ENCODE results near the gene LRRC9. TPM values are rescaled to one million over a fixed set of nuclear protein-coding genes. Genes with fewer than 3 reads are reported as not detected.
"Not testable (repeated sequence)": the region's sequence is repeated elsewhere in the genome, so short reads cannot be mapped to it uniquely, and the experiment has no call there.

LRRC9 gene
- total RNA-seq, 2 experiments from 2014 or later = not detected

DNA sequence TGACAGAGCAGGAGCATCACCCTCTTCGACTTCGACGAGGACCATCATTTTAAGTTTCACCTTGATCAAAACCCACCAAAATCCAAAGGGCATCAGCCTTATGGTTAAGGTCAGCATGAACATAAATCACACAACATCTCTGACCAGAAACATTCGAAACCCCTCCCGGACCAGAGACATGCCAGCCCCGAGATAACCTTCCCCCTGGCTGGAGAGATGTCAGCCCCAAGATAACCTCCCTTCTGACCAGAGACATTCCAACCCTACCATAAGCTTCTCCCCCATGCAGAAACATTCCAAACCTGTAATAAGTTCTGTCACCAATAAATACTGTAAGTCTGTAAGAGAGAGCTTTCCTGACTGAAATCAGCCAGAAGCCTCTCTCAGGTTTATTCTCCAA, 178.0 kb downstream of the LRRC9 start:
- CTCF ChIA-PET = no interaction called here
- H3K27ac Mint-ChIP-seq = no peak overlapping the region
- intact Hi-C loops (cut with micrococcal nuclease) = no loop called here
- no peak overlapping the region for H3K4me3 Mint-ChIP-seq
- no peaks in the 10 kb centered on the region for H3K9me3 Mint-ChIP-seq
- H3K27me3 Mint-ChIP-seq (ENCODE audit: low read depth) = no peaks in the 10 kb centered on the region
- DNase-seq = no peak
- H3K4me1 Mint-ChIP-seq (ENCODE audit: low read depth) = peaks cover 48% of the 10 kb centered on the region
- H3K36me3 Mint-ChIP-seq (ENCODE audit: low read depth) = peaks cover 26% of the 10 kb centered on the region

DNA sequence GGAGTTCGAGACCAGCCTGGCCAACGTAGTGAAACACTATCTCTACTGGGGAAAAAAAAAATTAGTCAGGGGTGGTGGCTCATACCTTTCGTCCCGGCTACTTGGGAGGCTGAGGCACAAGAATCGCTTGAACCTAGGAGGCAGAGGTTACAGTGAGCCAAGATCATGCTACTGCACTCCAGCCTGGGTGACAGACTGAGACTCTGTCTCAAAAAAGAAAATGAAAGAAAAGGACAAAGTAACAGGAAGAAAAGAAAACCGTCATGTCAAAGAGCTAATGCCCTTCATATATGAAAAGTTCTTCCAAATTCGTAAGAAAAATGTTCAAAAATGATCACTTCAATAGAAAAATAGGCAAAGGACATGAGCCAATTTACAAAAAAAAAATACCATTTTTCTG, 179.9 kb downstream of the LRRC9 start:
- CTCF ChIA-PET = not testable (repeated sequence)
- H3K36me3 Mint-ChIP-seq (ENCODE audit: low read depth) = peaks cover 33% of the 10 kb centered on the region

DNA sequence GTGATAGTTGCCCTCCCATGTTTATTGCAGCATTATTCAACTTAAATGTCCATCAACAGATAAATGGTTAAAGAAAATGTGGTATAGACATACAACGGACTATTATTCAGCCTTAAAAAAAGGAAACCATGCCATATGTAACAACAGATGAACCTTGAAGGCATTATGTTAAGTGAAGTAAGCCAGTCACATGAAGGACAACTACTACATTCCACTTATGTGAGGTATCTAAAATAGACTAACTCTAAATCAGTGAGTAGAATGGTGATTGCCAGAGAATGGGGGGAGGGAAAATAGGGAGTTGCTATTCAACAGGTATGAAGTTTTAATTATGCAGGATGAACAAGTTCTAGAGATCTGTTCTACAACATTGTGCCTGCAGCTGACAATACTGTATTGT, 181.8 kb downstream of the LRRC9 start:
- CTCF ChIA-PET = interaction anchor here (0.9 kb wide), 1 partner anchor 137 kb away, joined by 4 read pairs; no protein-coding TSS in a partner anchor
- Mint-ChIP-seq H3K4me1 (ENCODE audit: low read depth) (peaks cover 22% of the 10 kb centered on the region), H3K4me3 (no peak overlapping the region), H3K36me3 (ENCODE audit: low read depth) (peaks cover 31% of the 10 kb centered on the region), H3K27me3 (ENCODE audit: low read depth) (no peaks in the 10 kb centered on the region), H3K9me3 (peaks cover 2% of the 10 kb centered on the region), H3K27ac (no peak overlapping the region)
- intact Hi-C loops (cut with micrococcal nuclease) = no loop called here
- DNase-seq = no peak

More for the DNA sequence above, 179.9 kb downstream of the LRRC9 start:
- DNase-seq; H3K27ac Mint-ChIP-seq; H3K9me3 Mint-ChIP-seq; H3K27me3 Mint-ChIP-seq (ENCODE audit: low read depth); H3K4me3 Mint-ChIP-seq; intact Hi-C loops (cut with micrococcal nuclease): not testable (repeated sequence)
- H3K4me1 Mint-ChIP-seq (ENCODE audit: low read depth) = peaks cover 34% of the 10 kb centered on the region

DNA sequence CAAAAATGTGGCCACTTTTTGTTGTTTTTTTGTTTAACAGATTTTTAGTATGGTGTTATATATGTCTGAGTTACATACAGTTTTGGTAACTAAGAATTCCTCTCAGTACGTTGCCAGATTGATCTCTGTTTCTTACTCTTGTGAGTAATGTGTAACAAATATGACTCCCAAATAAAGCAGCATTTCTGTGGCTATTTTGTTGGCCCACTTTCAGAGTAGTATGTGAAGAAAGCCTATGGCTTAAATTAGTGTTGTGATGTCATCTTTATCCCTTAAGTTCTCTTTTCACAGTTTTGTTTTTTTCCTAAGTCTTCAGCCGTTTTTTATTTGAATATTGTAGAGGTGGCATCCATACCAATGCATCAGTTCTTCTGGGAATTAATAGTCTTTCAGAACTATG, 182.4 kb downstream of the LRRC9 start:
- DNase-seq = no peak
- Mint-ChIP-seq H3K36me3 (ENCODE audit: low read depth) (peaks cover 25% of the 10 kb centered on the region), H3K4me3 (no peak overlapping the region), H3K9me3 (peaks cover 2% of the 10 kb centered on the region), H3K27me3 (ENCODE audit: low read depth) (no peaks in the 10 kb centered on the region), H3K27ac (no peak overlapping the region), H3K4me1 (ENCODE audit: low read depth) (peaks cover 22% of the 10 kb centered on the region)
- CTCF ChIA-PET = no interaction called here
- intact Hi-C loops (cut with micrococcal nuclease) = no loop called here

DNA sequence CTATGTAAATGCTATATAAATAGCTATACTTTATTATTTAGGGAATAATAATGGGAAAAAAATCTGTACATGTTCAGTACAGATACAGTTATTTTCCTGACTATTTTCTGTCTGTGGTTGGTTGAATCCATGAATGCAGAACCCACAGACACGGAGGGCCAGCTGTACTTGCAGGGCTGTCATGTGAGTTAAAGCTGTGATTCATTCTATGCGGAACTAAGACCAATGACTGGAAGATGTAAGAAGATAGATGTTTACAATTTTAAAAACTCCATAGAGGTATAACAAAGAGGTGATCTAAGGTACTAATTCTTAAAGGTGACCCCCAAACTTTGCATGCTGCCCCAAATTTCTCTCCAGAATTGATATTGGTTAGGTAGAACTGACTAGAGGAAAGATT, 186.4 kb downstream of the LRRC9 start:
- CTCF ChIA-PET = interaction anchor here (1.6 kb wide), 1 partner anchor 78 kb away, joined by 5 read pairs; no protein-coding TSS in a partner anchor
- intact Hi-C loops (cut with micrococcal nuclease) = no loop called here
- no peak overlapping the region for H3K27ac Mint-ChIP-seq
- no peak overlapping the region for H3K4me3 Mint-ChIP-seq
- H3K27me3 Mint-ChIP-seq (ENCODE audit: low read depth) = no peaks in the 10 kb centered on the region
- peaks cover 23% of the 10 kb centered on the region for H3K4me1 Mint-ChIP-seq (ENCODE audit: low read depth)
- DNase-seq = no peak
- H3K9me3 Mint-ChIP-seq = peaks cover 2% of the 10 kb centered on the region
- peaks cover 27% of the 10 kb centered on the region for H3K36me3 Mint-ChIP-seq (ENCODE audit: low read depth)

DNA sequence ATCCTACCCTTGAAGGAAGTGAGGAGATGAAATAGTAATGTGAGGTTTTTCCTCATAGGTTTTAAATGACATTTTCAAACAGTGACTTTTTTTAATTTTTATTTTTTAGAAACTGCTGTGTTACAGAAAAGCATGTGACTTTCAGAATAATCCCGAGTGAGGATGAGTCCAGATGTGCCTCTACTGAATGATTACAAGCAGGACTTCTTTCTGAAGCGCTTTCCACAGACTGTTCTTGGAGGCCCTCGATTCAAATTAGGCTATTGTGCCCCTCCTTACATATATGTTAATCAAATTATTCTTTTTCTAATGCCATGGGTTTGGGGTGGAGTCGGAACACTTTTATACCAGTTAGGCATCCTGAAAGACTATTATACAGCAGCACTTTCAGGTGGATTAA, 187.5 kb downstream of the LRRC9 start:
- Mint-ChIP-seq H3K4me1 (ENCODE audit: low read depth) (peaks cover 17% of the 10 kb centered on the region), H3K27ac (no peak overlapping the region), H3K9me3 (peaks cover 2% of the 10 kb centered on the region), H3K27me3 (ENCODE audit: low read depth) (no peaks in the 10 kb centered on the region), H3K36me3 (ENCODE audit: low read depth) (peaks cover 28% of the 10 kb centered on the region), H3K4me3 (no peak overlapping the region)
- DNase-seq = no peak
- CTCF ChIA-PET = no interaction called here
- intact Hi-C loops (cut with micrococcal nuclease) = no loop called here

DNA sequence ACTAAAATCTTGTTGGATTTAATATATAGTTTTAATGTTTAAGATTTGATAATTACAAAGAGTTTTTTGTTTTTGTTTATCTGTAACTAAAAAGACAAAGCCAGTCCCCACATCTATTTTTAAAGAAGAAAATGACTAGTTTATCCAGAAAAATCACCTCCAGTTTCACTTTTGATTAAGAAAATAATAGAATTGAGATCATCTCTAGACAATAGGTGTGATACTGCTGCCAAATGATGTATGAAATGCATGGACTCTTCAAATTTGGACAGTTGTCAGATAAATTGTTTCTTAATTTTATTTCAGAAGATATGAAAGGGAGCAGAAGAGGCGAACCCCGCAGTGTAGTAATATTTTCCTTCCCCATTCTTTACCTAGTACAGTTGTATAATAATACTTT, 191.8 kb downstream of the LRRC9 start:
- Mint-ChIP-seq H3K27me3 (ENCODE audit: low read depth) (no peaks in the 10 kb centered on the region), H3K27ac (no peak overlapping the region), H3K4me1 (ENCODE audit: low read depth) (peaks cover 13% of the 10 kb centered on the region), H3K4me3 (no peak overlapping the region), H3K9me3 (no peaks in the 10 kb centered on the region), H3K36me3 (ENCODE audit: low read depth) (peaks cover 27% of the 10 kb centered on the region)
- intact Hi-C loops (cut with micrococcal nuclease) = no loop called here
- DNase-seq = no peak
- CTCF ChIA-PET = no interaction called here

Other genes starting within 250 kb of the LRRC9 start
- gene RTN1, start 49.4 kb upstream of the LRRC9 start, total RNA-seq = not detected
- gene PCNX4, start 171.8 kb downstream of the LRRC9 start, total RNA-seq = 10 to 100 TPM; 24.9 to 27.5 TPM
- gene DHRS7, start 245.3 kb downstream of the LRRC9 start, total RNA-seq = 10 to 100 TPM; 40.5 to 43.4 TPM